Mammary epithelial cell (primary cell): ENCODE results near the gene KCNQ1.

ENCODE experiments used
- EZH2 ChIP-seq: IDR thresholded peaks from 2 replicates; pipeline ENCODE4 v1.6.1; 2012; ENCODE audit warnings: low read length, inconsistent platforms, borderline replicate concordance
- TF ChIP-seq, protein P1 (sequence below), 2 donors: IDR thresholded peaks in 1 of 2; conservative IDR thresholded peaks in 1 of 2; 2 replicates each; pipeline ENCODE4 v1.5.1; 2011 to 2012; ENCODE audit warnings: inconsistent platforms in 2 of 2, low read length in 2 of 2, mild to moderate bottlenecking in 2 of 2, control low read depth in 1 of 2, low read depth in 1 of 2; ENCODE audit not compliant: insufficient read depth in 1 of 2; ENCODE audit errors: extremely low read depth in 1 of 2

GRCh38 chr11:2462986-2463765, 18.4 kb downstream of the KCNQ1 start:
- TF ChIP-seq, protein P1, sequence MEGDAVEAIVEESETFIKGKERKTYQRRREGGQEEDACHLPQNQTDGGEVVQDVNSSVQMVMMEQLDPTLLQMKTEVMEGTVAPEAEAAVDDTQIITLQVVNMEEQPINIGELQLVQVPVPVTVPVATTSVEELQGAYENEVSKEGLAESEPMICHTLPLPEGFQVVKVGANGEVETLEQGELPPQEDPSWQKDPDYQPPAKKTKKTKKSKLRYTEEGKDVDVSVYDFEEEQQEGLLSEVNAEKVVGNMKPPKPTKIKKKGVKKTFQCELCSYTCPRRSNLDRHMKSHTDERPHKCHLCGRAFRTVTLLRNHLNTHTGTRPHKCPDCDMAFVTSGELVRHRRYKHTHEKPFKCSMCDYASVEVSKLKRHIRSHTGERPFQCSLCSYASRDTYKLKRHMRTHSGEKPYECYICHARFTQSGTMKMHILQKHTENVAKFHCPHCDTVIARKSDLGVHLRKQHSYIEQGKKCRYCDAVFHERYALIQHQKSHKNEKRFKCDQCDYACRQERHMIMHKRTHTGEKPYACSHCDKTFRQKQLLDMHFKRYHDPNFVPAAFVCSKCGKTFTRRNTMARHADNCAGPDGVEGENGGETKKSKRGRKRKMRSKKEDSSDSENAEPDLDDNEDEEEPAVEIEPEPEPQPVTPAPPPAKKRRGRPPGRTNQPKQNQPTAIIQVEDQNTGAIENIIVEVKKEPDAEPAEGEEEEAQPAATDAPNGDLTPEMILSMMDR (conservative IDR thresholded peaks at IDR 0.05 in 1 of 2, IDR thresholded peaks at IDR 0.05 in 1 of 2; ENCODE audit: extremely low read depth in 1 of 2, insufficient read depth in 1 of 2, low read depth in 1 of 2, low read length in 2 of 2) = no peak
- no peak for TF ChIP-seq EZH2
